Astrocyte (in vitro differentiated cells and primary cell): ENCODE measurements around the gene THPO. TPM values are rescaled to one million over a fixed set of nuclear protein-coding genes. Genes with fewer than 3 reads are reported as not detected.

Experiments used
- DNase-seq: peaks from one replicate; pipeline ENCODE4 v3.0.0-alpha.2; 2010; ENCODE audit warnings: low read depth
- FAIRE-seq: peaks from 2 replicates; lab custom pipeline; 2011; peaks lifted over from hg19 to GRCh38; lab: Jason Lieb, UNC
- H2AFZ ChIP-seq: 2 replicates; pipeline ENCODE4 v1.6.0; 2012; ENCODE audit warnings: low read depth, low read length, inconsistent platforms
- H3K27ac ChIP-seq: 2 replicates; pipeline ENCODE4 v1.5.1; 2011; ENCODE audit warnings: low read depth, low read length, inconsistent platforms
- H3K27me3 ChIP-seq: 2 replicates; pipeline ENCODE4 v1.6.0; 2011; ENCODE audit warnings: low read length, inconsistent platforms; ENCODE audit not compliant: insufficient read depth
- H3K36me3 ChIP-seq: 2 replicates; pipeline ENCODE4 v1.5.1; 2011; ENCODE audit warnings: low read length, inconsistent platforms; ENCODE audit not compliant: insufficient read depth
- H3K4me1 ChIP-seq: 2 replicates; pipeline ENCODE4 v1.5.1; 2011; ENCODE audit warnings: low read length, inconsistent platforms; ENCODE audit not compliant: insufficient read depth
- H3K4me2 ChIP-seq: 2 replicates; pipeline ENCODE4 v1.6.0; 2012; ENCODE audit warnings: low read length, inconsistent platforms
- H3K4me3 ChIP-seq: 2 replicates; pipeline ENCODE4 v1.5.1; 2011; ENCODE audit warnings: low read depth, mild to moderate bottlenecking, low read length, inconsistent platforms; ENCODE audit not compliant: insufficient read depth
- H3K79me2 ChIP-seq: 2 replicates; pipeline ENCODE4 v1.6.0; 2012; ENCODE audit warnings: mild to moderate bottlenecking, low read length, inconsistent platforms; ENCODE audit not compliant: insufficient read depth
- H3K9ac ChIP-seq: 2 replicates; pipeline ENCODE4 v1.6.0; 2012; ENCODE audit warnings: mild to moderate bottlenecking, low read length, inconsistent platforms
- H3K9me3 ChIP-seq: 2 replicates; pipeline ENCODE4 v1.5.1; 2012; ENCODE audit warnings: low read depth, mild to moderate bottlenecking, low read length, inconsistent platforms; ENCODE audit not compliant: insufficient read depth
- H4K20me1 ChIP-seq: 2 replicates; pipeline ENCODE4 v1.6.0; 2012; ENCODE audit warnings: low read length, inconsistent platforms; ENCODE audit not compliant: insufficient read depth
- H3K27ac Mint-ChIP-seq: one replicate; pipeline ENCODE4 v1.8.0; 2021; ENCODE audit warnings: mild to moderate bottlenecking, mixed read lengths; ENCODE audit not compliant: unreplicated experiment
- H3K27me3 Mint-ChIP-seq: one replicate; pipeline ENCODE4 v1.8.0; 2021; ENCODE audit warnings: low read depth, mixed read lengths; ENCODE audit not compliant: unreplicated experiment
- H3K36me3 Mint-ChIP-seq: one replicate; pipeline ENCODE4 v1.8.0; 2021; ENCODE audit warnings: low read depth, mixed read lengths; ENCODE audit not compliant: unreplicated experiment
- H3K4me1 Mint-ChIP-seq: one replicate; pipeline ENCODE4 v1.8.0; 2021; ENCODE audit warnings: low read depth, mixed read lengths; ENCODE audit not compliant: unreplicated experiment
- H3K4me3 Mint-ChIP-seq: one replicate; pipeline ENCODE4 v1.8.0; 2021; ENCODE audit warnings: mild to moderate bottlenecking, moderate library complexity, mixed read lengths; ENCODE audit not compliant: unreplicated experiment
- H3K9me3 Mint-ChIP-seq: one replicate; pipeline ENCODE4 v1.8.0; 2021; ENCODE audit warnings: mild to moderate bottlenecking, mixed read lengths; ENCODE audit not compliant: unreplicated experiment
- EZH2 ChIP-seq: IDR thresholded peaks from 2 replicates; pipeline ENCODE4 v1.6.1; 2012; ENCODE audit warnings: mild to moderate bottlenecking, low read length, inconsistent platforms; ENCODE audit not compliant: insufficient read depth
- total RNA-seq: library from RNA; stranded (reverse); gene quantifications from 2 replicates; pipeline ENCODE4 v1.2.1, GENCODE V29; 2021
- TF ChIP-seq, protein P1 (sequence below): IDR thresholded peaks from 2 replicates; pipeline ENCODE4 v1.5.1; 2011; ENCODE audit warnings: low read depth, mild to moderate bottlenecking, inconsistent platforms, low read length, moderate library complexity; ENCODE audit not compliant: insufficient read depth

The THPO gene
- total RNA-seq, 1 donor from 2014 or later: 0.25 TPM

DNA sequence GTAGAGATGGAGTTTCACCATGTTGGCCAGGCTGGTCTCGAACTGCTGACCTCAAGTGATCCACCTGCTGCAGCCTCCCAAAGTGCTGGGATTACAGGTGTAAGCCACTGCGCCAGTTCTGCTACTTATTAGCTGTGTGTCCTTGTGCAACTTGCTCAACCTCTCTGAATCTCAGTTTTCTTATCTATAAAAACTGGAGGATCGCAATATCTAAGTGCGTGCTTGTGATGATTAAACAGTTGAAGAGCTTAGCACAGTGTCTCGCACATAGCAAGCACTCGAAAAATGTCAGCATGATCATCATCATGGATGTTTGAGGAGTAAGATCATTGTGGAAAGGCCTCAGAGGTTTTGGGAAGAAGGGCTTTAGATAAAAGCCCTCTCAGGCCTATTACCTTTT is 27.4 kb downstream of the THPO start:
- Histone ChIP-seq H3K9me3 (no peaks in the 10 kb centered on the region), H3K36me3 (no peaks in the 10 kb centered on the region)
- DNase-seq: no peak

GRCh38 chr3:184349563-184350470 is 28.2 kb downstream of the THPO start:
- DNase-seq (no peak), FAIRE-seq (no peak)
- Histone ChIP-seq H3K27ac (no peak overlapping the region), H3K4me1 (peaks cover 11% of the 10 kb centered on the region), H2AFZ (no peak overlapping the region), H3K27me3 (no peaks in the 10 kb centered on the region), H3K4me2 (no peak overlapping the region), H3K36me3 (no peaks in the 10 kb centered on the region), H3K9ac (no peak overlapping the region), H3K4me3 (no peak overlapping the region), H3K79me2 (no peaks in the 10 kb centered on the region), H3K9me3 (no peaks in the 10 kb centered on the region), H4K20me1 (peaks cover 12% of the 10 kb centered on the region)
- no peaks in the 10 kb centered on the region for H3K9me3 Mint-ChIP-seq
- H3K27ac Mint-ChIP-seq: no peak overlapping the region
- H3K36me3 Mint-ChIP-seq: peaks cover 12% of the 10 kb centered on the region
- TF ChIP-seq, protein P1, sequence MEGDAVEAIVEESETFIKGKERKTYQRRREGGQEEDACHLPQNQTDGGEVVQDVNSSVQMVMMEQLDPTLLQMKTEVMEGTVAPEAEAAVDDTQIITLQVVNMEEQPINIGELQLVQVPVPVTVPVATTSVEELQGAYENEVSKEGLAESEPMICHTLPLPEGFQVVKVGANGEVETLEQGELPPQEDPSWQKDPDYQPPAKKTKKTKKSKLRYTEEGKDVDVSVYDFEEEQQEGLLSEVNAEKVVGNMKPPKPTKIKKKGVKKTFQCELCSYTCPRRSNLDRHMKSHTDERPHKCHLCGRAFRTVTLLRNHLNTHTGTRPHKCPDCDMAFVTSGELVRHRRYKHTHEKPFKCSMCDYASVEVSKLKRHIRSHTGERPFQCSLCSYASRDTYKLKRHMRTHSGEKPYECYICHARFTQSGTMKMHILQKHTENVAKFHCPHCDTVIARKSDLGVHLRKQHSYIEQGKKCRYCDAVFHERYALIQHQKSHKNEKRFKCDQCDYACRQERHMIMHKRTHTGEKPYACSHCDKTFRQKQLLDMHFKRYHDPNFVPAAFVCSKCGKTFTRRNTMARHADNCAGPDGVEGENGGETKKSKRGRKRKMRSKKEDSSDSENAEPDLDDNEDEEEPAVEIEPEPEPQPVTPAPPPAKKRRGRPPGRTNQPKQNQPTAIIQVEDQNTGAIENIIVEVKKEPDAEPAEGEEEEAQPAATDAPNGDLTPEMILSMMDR: no peak
- no peak for TF ChIP-seq EZH2
- peaks cover 28% of the 10 kb centered on the region for H3K4me1 Mint-ChIP-seq
- no peak overlapping the region for H3K4me3 Mint-ChIP-seq
- H3K27me3 Mint-ChIP-seq: no peaks in the 10 kb centered on the region

More for the DNA sequence above, 27.4 kb downstream of the THPO start:
- Histone ChIP-seq H3K9ac (no peak overlapping the region), H3K79me2 (no peaks in the 10 kb centered on the region), H3K4me2 (no peak overlapping the region), H3K27ac (no peak overlapping the region), H3K4me1 (peaks cover 7% of the 10 kb centered on the region), H3K27me3 (no peaks in the 10 kb centered on the region), H2AFZ (no peak overlapping the region), H4K20me1 (peaks cover 15% of the 10 kb centered on the region), H3K4me3 (no peak overlapping the region)
- TF ChIP-seq, protein P1: no peak
- TF ChIP-seq EZH2: no peak
- Mint-ChIP-seq H3K9me3 (no peaks in the 10 kb centered on the region), H3K27me3 (no peaks in the 10 kb centered on the region), H3K4me1 (peaks cover 29% of the 10 kb centered on the region), H3K36me3 (peaks cover 15% of the 10 kb centered on the region), H3K4me3 (no peak overlapping the region), H3K27ac (no peak overlapping the region)
- no peak for FAIRE-seq

DNA sequence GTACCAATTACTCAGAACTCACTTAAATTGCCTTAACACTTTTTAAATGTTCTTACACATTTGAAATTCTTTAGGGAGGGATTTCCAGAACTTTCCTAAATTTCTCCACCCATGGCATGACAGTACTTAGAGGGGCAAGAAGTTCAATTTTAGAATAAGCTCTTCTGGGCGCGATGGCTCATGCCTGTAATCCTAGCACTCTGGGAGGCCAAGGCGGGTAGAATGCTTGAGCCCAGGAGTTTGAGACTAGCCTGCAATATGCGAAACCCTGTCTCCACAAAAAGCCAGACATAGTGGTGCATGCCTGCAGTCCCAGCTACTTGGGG is 30.0 kb downstream of the THPO start:
- no peaks in the 10 kb centered on the region for H3K27me3 ChIP-seq
- peaks cover 12% of the 10 kb centered on the region for H3K36me3 Mint-ChIP-seq
- no peaks in the 10 kb centered on the region for H3K9me3 ChIP-seq
- H2AFZ ChIP-seq: no peak overlapping the region
- H3K4me1 Mint-ChIP-seq: peaks cover 34% of the 10 kb centered on the region
- no peak overlapping the region for H3K9ac ChIP-seq
- no peaks in the 10 kb centered on the region for H3K79me2 ChIP-seq
- peaks cover 10% of the 10 kb centered on the region for H4K20me1 ChIP-seq
- H3K36me3 ChIP-seq: no peaks in the 10 kb centered on the region
- no peak for TF ChIP-seq EZH2
- TF ChIP-seq, protein P1: no peak
- no peaks in the 10 kb centered on the region for H3K27me3 Mint-ChIP-seq
- no peak overlapping the region for H3K27ac Mint-ChIP-seq
- H3K4me3 Mint-ChIP-seq: no peak overlapping the region
- FAIRE-seq: no peak
- no peak overlapping the region for H3K4me2 ChIP-seq
- no peaks in the 10 kb centered on the region for H3K9me3 Mint-ChIP-seq
- no peak overlapping the region for H3K4me3 ChIP-seq
- DNase-seq: no peak
- H3K27ac ChIP-seq: no peak overlapping the region
- H3K4me1 ChIP-seq: peaks cover 16% of the 10 kb centered on the region
